NCI-H345 (cell line): ENCODE measurements around the gene LCN15.
"Not testable (repeated sequence)": the region's sequence is repeated elsewhere in the genome, so short reads cannot be mapped to it uniquely, and the experiment has no call there.

Source experiments
- DNase-seq: peaks from one replicate; lab custom pipeline; 2025; lab: John Stamatoyannopoulos, UW

LCN15 gene

DNA sequence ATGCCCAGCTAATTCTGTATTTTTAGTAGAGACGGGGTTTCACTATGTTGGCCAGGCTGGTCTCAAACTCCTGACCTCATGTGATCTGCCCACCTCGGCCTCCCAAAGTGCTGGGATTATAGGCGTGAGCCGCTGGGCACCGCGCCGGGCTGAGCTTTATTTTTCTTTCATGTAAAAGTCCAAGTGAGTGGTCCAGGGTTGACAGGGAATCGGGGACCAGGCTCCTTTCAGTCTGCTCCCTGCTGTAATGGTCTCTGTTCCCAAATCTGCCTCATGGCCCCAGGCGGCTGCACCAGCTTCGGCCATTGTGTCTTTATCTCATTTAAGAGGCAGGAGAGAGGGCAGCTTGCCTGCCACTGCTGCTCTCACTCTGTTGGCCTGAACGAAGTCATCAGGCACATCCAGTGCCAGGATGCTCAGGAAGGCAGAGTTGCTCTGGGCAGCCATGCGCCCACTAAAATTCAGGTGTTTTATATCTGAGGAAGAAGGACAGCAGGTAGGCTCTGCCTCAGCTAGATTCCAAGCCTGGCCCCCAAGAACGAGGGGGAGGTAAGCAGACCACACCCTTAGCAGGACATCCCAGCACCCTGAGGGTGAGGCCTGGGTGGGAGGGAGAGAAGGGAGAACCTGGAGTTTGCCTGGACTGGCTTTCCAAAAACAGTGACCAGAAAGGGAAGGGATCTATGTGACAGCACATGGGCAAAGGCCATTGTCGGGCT is 30.1 kb upstream of the LCN15 start:
- no peak for DNase-seq

DNA sequence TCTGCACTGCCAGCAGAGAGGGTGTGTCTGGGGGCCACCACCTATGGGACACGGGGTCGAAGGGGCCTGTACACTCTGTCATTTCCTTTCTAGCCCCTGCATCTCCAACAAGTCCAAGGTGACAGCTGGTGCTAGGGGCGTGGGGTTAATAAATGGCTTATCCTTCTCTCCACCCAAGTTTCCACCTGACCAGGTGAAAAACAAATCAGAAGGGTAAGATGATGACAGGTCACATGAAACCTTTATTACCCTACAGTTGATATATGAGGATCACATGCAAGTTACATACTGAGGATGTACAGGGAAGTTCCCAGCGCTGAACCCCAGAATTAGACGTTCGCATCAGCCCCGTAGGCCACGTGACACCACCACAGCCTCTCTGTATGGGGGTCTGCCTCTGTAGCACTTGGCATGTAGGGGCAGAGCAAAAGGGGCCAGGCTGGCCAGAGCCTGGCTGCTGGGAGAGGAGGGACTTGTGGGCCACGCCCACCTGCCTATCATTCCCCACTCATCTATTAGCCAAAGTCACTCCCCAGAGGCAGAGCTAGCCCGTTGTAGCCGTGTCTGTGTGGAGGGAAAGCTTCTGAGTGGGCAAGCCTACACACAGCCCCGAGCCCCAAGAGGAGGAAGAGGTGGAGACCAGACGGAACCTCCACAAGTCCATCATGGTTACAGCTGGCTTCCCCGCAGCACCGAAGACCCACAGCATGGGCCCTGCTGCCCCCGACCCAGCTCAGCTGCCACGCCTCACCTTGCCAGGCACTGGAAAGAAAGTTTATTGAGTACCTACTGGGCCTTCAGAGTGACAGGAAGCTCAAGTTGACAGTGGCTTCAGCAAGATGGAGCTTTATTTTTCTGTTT is 29.0 kb upstream of the LCN15 start:
- no peak for DNase-seq

GRCh38 chr9:136792321-136793085 is 28.2 kb upstream of the LCN15 start:
- no peak for DNase-seq

- peak; percentile 62 for DNase-seq
These were observed 27.4 kb upstream of the LCN15 start for GRCh38 chr9:136791516-136792276.

GRCh38 chr9:136790640-136791515 is 26.6 kb upstream of the LCN15 start, which contains the start of gene TMEM141:
TSS of gene TMEM141 (plus strand) at chr9:136791344. CDS start at chr9:136791371, 27 bp downstream.
- DNase-seq: peak; percentile 100

- no peak for DNase-seq
These were observed 25.2 kb upstream of the LCN15 start for GRCh38 chr9:136789523-136789937.

GRCh38 chr9:136788644-136789522 is 24.6 kb upstream of the LCN15 start:
- not testable (repeated sequence) for DNase-seq

- peak; percentile 80 for DNase-seq
These were observed 23.5 kb upstream of the LCN15 start for GRCh38 chr9:136787690-136788400.

GRCh38 chr9:136786983-136787382 is 22.7 kb upstream of the LCN15 start:
- peak; percentile 39 for DNase-seq

DNA sequence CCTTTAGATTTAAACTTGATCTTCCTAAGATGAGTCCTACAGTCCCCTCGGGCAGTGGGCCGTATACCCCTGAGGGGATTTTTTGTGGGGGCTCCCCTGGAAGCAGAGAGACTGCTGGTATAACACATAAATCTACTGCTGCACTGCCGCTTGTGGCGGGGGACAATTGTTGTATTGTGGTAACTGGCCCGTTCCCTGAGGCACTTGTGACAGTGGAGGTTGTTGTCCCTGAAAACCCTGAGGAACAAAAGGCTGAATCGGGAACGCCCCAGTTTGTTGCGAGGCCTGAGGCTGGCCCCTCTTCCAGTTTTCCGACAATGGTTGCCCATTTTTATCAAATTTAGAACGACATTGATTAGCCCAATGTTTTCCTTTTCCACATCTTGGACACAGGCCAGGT is 22.1 kb upstream of the LCN15 start:
- DNase-seq: no peak

DNA sequence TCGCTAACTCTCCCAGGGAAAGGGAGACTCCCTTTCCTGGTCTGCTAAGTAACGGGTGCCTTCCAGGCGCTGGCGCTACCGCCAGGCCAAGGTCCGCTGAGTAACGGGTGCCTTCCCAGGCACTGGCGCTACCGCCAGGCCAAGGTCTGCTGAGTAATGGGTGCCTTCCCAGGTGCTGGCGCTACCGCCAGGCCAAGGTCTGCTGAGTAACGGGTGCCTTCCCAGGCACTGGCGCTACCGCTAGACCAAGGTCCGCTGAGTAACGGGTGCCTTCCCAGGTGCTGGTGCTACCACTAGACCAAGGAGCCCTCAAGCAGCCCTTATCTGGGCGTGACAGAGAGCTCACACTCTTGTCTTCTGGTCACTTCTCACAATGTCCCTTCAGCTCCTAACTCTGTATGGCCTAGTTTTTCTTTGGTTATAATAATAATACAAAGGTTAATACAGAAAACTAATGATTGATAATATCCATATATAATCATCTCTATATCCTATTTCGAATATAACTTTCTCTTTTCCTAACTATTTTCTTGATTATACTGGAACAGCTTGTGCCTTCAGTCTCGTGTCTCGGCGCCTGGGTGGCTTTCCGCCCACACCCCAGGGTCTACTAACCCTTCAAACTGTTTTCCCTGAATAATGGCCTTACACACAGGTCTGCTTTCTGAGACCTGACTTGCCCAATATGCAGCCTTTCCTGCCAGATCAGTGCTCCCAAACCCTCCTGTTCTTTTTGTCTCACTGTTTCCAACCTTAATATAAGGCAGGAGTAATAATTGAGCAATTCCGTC is 21.4 kb upstream of the LCN15 start:
- not testable (repeated sequence) for DNase-seq

GRCh38 chr9:136784997-136785361 is 20.7 kb upstream of the LCN15 start:
- DNase-seq: no peak

DNA sequence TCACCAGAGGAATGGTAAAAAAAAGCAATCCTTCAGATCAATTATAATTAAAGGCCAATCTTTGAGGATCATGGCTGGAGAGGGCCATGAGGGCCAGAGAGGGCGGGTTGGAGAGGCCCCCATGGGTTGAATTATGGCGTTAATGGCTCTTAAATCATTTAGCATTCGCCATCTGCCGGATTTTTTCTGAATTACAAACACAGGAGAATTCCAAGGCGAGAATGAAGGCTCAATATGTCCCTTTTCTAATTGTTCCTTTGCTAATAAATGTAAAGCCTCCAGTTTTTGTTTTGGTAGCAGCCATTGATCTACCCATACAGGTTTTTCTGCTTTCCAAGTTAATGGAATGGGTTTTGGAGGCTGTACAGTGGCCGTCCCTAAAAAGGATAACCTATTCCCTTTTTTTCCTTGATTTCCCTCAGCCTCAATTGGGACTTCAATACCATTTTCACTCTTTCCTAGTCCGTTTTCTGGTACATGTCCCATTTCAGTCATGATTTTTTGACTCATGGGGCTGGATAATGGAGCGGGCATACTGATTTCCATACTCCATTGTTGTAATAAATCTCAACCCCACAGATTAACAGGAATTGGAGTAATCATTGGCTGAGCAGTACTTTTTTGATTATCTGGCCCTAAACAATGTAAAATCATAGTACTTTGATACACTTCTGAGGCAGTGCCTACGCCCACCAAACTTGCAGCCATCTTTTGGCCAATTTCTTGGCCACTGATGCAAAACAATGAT is 20.1 kb upstream of the LCN15 start:
- DNase-seq: peak; percentile 25

DNA sequence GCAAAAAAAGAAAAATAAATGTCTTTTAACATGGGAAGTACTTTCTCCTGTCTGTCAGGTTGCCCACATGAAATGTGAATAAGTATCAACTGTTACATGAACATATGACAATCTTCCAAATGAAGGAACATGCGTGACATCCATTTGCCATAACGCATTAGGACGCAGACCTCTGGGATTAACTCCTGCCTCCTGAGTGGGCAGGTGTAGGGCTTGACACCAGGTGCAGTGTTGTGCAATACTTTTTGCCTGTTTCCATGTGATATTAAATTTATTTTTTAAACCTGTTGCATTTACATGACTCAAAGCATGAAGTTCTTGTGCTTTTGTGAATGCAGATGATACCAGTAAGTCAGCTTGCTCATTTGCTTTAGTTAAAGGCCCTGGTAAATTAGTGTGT is 18.1 kb upstream of the LCN15 start:
- no peak for DNase-seq

GRCh38 chr9:136779808-136780207 is 15.5 kb upstream of the LCN15 start:
- DNase-seq: no peak

- DNase-seq: no peak
These were observed 13.0 kb upstream of the LCN15 start for GRCh38 chr9:136777359-136777758.

- DNase-seq: no peak
These were observed 12.6 kb upstream of the LCN15 start for GRCh38 chr9:136776947-136777346.
